GM19467 (cell line): ENCODE data around the gene PRKAR2A.
A peak's percentile ranks its signal among the peaks of the same experiment; 100 is the strongest.
"Not testable (repeated sequence)": the region's sequence is repeated elsewhere in the genome, so short reads cannot be mapped to it uniquely, and the experiment has no call there.

Experiments used
- ATAC-seq: cut with Tn5 transposase; IDR thresholded peaks from one replicate; pipeline ENCODE4 v1.9.1; 2021; ENCODE audit warnings: mild to moderate bottlenecking, moderate library complexity; ENCODE audit not compliant: unreplicated experiment

The PRKAR2A gene

GRCh38 chr3:48734541-48734940 lies 113.1 kb downstream of the PRKAR2A start:
- ATAC-seq: not testable (repeated sequence)

- ATAC-seq: not testable (repeated sequence)
These were observed 113.7 kb downstream of the PRKAR2A start for GRCh38 chr3:48733752-48734518.

GRCh38 chr3:48727511-48727910 lies 120.2 kb downstream of the PRKAR2A start:
- no peak for ATAC-seq

- ATAC-seq: not testable (repeated sequence)
These were observed 122.4 kb downstream of the PRKAR2A start for GRCh38 chr3:48725185-48725855.

- no peak for ATAC-seq
These were observed 123.9 kb downstream of the PRKAR2A start for GRCh38 chr3:48723725-48724124.

- not testable (repeated sequence) for ATAC-seq
These were observed 124.4 kb downstream of the PRKAR2A start for GRCh38 chr3:48723293-48723692.

GRCh38 chr3:48716982-48717746 lies 130.5 kb downstream of the PRKAR2A start, which contains the start of gene IP6K2:
Gene IP6K2 (minus strand): TSS chr3:48717221. CDS start chr3:48695291, 21,930 bp downstream.
- ATAC-seq: peak; percentile 98

GRCh38 chr3:48716508-48716981 lies 131.1 kb downstream of the PRKAR2A start:
- no peak for ATAC-seq

- ATAC-seq: no peak
These were observed 132.4 kb downstream of the PRKAR2A start for GRCh38 chr3:48715174-48715800.

- ATAC-seq: no peak
These were observed 135.9 kb downstream of the PRKAR2A start for GRCh38 chr3:48711727-48712126.

GRCh38 chr3:48709051-48709461 lies 138.6 kb downstream of the PRKAR2A start:
- ATAC-seq: no peak

- no peak for ATAC-seq
These were observed 139.2 kb downstream of the PRKAR2A start for GRCh38 chr3:48708481-48708889.

- ATAC-seq: no peak
These were observed 140.5 kb downstream of the PRKAR2A start for GRCh38 chr3:48707157-48707556.

- no peak for ATAC-seq
These were observed 145.3 kb downstream of the PRKAR2A start for GRCh38 chr3:48702320-48702920.

GRCh38 chr3:48700731-48701405 lies 146.8 kb downstream of the PRKAR2A start:
- no peak for ATAC-seq

- no peak for ATAC-seq
These were observed 148.8 kb downstream of the PRKAR2A start for GRCh38 chr3:48698891-48699290.

GRCh38 chr3:48697952-48698351 lies 149.7 kb downstream of the PRKAR2A start:
- ATAC-seq: no peak

- no peak for ATAC-seq
These were observed 151.1 kb downstream of the PRKAR2A start for GRCh38 chr3:48696601-48697000.
